NCI-H524 (cell line): Measurements from ENCODE around the gene SLC47A1.
A peak's percentile ranks its signal among the peaks of the same experiment; 100 is the strongest.
"Not testable (repeated sequence)": the region's sequence is repeated elsewhere in the genome, so short reads cannot be mapped to it uniquely, and the experiment has no call there.

Experiments used
- DNase-seq, 2 experiments: peaks; one replicate each; lab custom pipeline; 2025; lab: John Stamatoyannopoulos, UW

The SLC47A1 gene

DNA sequence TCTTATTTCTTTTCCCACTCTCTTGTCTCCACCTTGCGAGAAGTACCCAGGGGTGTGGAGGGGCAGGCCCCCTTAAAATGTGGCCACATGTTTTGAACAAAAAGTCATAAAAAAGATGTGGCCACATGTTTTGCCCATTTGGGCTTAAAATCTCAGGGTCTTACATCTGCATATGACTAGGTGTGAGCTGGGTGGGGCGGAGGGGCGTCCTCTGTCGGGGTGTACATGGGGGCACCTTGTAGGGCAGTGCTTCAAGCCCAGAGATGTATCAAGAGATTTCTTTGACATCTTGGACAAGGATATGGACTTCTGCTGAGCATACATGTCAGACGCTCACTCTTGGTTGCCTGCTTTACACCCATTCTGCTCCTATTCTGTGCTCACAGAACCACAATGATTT, 13.0 kb upstream of the SLC47A1 start:
- DNase-seq, result no peak

DNA sequence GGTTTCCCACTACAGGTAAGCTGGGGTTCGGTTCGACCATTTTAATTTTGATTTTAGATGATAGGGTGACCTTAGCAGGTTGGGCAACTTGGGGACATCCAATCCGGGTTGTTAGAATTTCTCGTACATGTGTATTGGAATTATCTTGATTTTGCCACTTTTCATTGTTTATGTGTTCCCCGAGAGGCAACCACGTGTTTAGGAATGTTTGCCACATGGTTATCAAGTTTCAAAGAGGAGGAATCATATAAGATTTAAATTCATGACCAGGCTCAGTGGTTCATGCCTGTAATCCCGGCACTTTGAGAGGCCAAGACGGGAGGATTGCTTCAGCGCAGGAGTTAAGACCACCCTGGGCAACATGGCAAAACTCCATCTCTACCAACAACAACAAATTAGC, 10.0 kb upstream of the SLC47A1 start:
- no peak for DNase-seq

DNA sequence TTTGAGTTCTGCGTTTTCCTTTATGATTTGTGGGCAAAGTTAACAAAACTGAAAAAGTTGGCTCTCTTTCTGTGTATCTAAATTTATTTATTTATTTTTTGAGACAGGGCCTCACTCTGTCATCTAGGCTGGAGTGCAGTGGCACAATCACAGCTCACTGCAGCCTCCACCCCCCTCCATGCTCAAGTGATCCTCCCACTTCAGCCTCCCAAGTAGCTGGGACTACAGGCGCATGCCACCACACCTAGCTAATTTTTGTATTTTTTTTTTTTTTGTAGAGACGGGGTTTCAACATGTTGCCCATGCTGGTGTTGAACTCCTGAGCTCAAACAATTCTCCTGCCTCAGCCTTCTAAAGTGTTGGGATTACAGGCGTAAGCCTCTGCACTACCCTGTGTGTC, 6.7 kb upstream of the SLC47A1 start:
- DNase-seq, result not testable (repeated sequence)

DNA sequence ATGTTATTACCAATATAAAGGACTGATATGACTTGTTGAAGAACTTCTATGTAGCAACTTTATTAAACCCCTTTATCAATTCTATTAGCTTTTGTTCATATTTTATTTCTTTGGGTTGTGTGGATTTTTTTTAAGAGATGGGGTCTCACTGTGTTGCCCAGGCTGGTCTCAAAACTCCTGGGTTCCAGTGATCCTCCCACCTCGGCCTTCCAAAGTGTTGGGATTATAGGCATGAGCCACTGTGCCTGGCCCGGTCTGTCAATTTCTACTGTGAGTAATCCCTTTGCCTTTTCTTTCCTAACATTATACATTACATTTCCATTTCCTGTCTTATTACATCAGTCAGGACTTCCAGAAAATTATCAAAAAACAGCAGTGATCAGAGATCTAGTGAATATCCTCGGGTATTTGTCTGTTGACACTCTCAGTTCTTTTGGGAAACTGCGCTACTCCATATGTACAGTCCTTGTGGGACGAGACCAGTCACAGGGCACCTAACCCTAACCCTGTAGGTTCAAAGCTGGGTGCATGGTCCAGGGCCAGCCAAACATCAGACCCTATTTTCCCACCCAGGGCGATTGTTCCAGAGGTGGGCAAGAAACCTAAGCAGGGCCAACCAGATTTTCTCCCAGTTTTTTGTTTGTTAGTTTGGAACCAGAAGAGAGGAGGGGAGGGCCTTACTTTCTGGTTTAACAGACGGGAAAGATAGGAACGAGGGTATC, 1.7 kb upstream of the SLC47A1 start:
- DNase-seq, result no peak

DNA sequence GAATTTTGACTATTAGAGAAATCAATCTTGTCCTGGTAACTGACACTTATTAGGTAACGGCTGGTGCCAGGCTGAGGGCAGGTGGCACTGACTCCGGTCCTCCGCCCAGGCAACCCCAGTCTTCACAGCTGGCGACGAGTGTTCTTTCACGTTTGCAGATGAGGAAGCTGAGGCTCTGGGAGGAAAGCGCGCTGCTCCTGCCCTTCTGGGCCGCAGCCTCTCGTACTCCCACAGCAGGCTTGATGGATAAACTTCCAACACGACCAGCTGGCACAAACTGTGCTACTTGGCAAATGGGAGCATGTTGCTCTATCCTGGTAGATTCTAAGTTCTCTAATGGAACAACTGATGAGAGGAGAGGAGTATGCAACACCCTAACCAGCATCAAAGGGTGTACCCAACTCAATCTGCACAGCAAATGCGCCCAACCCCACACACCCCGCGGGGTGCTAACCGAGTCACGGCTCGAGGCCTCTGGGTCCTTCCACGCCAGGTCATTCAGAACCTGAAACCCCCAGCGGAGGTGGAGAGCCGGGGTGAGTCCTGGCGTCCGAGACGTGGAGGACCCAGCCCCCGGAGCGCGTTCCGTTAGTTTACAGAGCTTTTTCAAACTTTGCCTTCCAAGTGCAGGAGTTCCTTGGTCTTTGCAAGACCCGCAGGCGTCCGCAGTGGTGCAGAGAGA, 477 bp upstream of the SLC47A1 start:
- DNase-seq, result peak in 1 of 2 experiments; percentile 15

DNA sequence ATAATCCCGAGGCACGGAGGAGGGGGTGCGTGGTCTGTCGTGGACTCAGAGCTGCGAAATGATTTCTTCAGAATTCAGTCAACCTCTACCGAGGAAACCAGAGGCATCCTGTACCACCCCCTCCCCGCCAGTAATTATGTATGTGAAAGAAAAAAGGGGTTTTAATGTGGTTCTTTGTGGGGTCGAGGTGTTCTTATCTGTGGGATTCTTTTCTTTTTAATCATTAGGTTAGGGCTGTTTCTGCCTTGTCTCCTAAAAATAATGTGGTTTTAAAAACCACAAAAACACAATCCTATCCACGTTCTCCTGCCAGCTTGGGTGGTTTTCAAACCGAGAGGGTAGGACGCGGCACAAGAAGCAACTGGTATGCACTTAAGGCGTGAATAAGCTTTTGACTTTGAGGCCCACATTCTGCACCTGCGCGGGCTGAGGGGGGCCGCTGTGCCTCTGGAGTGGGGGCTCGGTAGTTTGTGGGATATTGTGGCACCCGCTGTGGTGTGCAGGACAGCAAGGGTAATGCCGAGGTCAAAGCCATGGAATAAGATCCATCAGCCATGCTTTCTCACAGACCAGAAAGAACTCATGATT, 1.0 kb downstream of the SLC47A1 start:
- DNase-seq, result no peak

DNA sequence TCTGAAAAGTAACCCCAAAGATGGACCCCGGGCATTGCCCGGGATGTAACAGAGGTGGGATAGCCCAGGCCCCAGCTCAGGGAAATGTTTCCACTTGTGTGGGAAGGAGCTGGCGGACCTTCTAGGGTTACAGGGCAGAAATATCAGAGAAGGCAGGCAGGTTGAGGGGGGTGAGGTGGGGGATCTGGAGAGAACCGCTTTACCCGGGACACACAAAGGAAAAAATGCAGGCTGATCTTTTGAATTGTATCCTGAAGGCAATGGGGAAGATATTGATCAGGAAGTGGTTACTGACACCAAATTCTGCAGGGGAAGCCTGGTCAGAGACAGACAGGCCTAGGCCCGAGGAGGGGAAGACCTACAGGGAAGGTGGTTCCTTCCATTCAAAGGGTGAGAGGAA, 3.5 kb downstream of the SLC47A1 start:
- DNase-seq, result no peak

DNA sequence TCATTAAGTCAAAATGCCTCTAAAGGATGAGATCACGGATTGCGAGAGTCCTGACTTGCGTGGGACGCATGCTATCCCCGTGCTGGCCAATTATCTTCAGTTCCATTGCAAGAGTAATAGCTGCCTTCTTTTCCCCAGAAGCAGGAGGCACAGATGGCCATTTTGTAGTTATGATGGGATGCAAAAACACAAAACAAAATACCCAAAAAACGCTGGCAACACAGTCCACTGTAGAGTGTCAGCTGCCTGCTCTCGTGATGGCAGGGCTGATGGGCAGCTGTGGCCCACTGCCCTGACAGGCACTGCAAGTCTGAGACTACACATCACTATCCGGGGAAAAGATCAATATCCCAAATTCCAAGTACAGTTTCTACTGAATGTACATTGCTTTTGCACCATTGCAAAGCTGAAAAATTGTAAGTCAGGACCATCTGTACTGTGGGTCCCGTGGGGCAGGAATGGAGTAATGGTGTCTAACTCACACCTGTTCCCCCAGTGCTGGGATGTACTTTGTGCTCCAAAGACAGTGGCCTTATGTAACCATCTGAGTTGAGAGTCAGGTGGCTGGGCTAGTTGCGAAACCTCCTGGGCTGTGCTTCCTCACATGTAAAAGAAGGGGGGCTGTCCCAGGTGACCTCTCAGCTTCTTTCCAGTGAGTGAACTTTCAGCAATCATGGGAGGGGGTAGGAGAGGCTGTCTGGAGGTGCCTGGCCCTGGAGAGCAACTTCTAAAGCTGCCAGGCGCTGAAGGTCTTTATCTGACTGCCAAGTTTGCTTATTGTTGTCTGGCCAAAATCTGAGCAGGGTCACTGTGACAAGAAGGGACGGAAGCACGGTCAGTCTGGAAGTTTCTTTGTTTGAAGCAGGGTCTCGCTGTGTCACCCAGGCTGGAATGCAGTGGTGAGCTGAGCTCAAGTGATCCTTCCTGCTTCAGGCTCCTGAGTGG, 4.7 kb downstream of the SLC47A1 start:
- peak; percentile 54 to 83 for DNase-seq

DNA sequence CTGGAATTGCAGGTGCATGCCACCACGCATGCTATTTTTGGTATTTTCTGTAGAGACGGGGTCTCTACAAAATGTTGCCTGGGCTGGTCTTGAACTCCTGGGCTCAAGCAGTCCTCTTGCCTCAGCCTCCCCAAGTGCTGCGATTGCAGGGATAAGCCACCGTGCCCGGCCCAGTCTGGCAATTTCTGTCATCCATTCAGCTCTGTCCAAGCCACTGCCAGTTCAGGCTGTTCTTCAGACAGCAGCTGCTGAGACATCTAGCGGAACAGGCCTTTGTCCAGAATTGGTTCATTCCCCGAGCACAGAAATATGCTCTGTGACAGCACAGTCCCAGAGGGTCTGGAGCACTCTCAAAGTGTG, 5.4 kb downstream of the SLC47A1 start:
- no peak for DNase-seq

DNA sequence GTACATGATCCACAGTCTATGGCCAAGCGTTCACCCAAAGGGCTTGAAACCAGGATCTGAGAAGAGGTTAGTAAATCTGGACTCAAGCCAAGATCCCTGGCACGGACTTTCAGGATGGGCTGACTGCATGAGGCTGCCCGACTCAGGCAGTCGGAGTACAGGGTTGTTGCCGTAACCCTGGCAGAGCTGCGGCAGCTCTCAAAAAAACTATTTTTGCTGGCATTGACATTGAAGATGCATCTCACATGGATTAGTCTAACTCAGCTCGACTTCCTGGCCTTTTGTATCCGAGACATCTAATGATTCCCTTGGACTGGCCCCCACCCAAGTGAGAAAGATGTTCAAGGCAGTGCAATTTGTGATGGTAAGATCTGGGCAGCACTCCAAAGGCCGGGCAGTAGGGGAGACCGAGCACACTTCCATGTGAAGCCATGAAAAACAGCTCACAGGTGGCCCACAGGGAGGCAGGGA, 6.2 kb downstream of the SLC47A1 start:
- DNase-seq, result no peak

DNA sequence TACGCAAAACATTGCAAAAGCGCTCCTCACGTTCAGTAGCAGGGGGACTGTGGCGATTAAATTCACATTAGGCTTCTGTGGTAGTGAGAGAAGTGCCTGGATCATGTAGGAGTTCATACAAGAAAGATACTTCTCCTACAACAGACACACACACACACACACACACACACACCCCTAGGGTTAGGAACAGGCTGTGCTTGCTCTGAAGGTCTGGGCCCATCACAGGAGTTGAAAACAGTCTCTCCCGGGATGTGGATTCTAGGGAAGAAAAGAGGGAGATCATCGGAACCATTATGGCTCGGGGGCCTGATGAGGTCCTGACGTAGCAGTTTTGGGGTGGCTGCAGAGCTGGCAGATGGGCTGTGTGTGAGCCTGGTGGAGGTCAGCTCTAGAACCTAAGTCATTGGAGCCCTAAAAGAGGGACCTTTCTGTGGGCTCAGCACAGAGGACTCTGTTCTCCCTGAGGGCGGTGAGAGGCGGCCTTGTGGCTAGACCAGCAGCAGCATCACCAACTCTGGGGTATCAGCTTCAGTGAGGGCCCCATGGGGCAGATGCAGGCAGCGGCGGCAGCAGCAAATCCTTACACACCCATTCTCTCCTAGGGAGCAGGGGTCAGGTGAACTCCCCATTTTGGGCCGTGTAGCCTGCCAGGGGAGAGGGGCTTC, 7.2 kb downstream of the SLC47A1 start:
- no peak for DNase-seq

DNA sequence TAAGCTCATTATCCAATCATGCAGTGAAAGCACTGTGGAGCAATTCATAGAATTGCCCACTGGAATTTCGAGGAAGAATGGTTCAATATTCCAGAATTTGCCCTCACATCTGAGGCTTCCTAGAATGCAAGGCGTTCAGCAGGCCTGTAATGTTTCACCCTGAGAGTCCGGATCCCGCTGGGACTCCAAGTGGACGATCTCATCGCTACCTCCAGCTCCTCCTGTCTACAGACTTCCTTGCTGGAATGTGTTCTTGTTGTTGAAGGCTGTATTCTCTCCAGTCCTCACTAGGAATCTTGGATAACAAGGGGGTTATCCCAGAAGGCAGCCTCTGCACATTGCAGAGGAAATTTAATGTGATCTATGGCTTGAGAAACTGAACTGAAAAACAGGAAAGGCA, 7.8 kb downstream of the SLC47A1 start:
- DNase-seq, result no peak

DNA sequence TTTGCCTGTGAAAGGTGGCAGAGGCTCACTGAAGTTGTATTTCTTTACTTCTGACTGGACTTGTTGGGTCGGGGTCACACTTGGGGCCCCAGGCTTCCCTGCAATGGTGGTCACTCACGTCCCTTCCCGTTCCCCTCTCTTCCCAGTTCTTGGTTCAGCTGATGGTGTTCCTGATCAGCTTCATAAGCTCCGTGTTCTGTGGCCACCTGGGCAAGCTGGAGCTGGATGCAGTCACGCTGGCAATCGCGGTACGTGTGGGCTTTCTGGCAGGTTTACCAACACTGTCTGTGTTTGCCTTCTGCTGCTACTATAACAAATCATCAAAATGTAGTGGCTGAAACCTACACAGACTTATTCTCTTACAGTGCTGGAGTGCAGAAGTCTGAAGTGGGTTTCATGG, 8.6 kb downstream of the SLC47A1 start:
- no peak for DNase-seq

DNA sequence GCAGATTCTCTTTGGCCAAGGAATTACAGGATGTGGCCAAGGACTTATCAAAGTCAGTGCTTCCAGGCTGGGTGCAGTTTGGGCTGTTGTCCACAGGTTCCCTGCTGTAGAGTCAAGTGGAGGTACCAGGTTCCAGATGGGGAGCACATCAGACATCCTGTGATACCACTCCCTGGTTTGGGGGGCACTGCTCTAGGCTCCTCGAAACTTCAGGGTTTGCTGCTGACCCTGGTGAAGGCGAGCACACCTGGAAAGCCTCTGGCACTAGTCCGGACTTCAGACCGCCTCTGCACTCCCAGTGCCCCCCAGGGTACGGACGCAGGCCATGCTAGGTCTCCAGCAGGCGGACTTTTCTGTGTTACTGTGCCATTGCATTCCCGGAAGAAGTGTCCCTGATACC, 10.7 kb downstream of the SLC47A1 start:
- no peak for DNase-seq

DNA sequence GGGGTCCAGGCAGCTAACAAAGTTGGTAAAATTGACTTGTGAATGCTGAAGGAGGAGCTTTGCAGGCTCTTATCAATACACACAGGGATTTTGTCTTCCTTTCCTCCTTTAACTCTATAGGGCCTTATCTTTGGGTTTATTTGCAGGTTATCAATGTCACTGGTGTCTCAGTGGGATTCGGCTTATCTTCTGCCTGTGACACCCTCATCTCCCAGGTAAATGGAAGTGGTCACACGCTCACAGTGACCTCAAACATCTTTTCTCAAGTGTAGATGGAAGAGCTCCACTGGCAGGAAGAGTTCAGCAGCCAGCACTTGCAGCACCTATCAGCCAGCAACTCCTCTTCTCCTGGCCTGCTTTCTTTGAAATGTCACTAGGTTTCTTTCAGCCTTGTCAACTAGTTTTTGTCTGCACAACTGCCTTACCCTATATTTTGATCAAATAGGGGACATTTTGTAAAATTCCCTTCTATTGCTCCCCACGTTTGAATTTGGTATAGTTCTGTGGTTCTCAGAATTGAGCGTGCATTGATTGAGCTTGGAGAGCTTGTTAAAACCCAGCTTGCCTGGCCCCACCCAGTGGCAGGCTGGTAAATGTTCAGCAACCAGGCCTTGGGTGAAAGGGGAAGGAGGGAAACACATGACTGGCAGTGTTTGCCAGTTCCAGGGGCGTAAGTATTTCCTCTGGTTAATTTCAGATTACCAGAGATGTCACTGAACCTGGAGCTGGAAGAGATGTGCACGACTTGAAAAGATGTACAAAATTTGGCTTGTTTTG, 12.8 kb downstream of the SLC47A1 start:
- peak in 1 of 2 experiments; percentile 9 for DNase-seq

DNA sequence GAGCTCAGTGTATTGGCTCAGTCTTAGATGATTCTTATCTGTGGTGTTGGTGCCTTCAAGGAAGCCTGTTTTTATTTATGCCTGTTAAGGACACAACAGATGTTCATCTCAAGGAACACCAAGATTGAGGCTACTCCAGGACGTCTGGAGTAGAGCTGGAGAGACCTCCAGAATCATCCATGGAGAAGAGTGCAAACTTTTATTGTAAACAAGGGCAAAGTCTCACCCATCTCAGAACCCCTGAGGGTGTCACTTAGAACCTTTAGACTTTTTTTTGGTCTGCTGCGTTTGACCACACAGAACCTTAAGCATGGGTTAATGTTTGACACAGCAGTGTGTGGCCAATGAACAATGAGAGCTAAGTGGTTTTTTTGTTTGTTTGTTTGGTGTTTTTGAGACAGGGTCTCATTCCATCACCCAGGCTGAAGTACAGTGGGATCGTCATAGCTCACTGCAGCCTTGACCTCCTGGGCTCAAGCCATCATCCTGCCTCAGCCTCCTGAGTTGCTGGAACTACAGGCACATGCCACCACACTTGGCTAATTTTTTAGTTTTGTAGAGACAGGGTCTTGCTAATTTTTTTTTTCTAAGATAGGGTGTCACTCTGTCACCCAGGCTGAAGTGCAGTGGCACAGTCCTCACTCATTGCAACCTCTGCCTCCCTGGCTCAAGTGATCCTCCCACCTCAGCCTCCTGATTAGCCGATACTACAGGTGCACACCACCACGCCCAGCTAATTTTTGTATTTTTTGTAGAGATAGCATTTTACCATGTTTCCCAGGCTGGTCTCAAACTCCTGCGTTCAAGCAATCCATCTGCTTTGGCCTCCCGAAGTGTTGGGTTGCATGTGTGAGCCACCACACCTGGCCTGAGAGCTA, 16.3 kb downstream of the SLC47A1 start:
- DNase-seq, result no peak

DNA sequence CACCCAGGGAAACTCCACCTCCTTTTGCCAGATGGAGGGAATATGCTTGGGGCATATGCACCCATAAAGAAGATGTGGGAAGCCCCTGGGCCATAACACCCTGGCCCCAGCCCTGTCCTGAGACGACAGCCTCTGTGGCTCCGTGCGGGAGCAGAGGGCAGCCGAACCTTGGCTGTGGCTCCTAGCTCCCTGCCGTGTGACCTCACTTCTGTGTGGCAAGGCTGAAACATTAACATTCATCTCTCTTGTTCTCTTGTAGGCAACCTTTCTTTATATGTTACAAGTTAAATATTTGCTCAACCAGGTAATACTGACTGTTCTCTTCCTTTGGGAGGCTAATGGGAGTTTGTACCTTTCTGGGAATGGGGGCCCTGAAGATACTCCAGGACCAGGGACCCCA, 17.5 kb downstream of the SLC47A1 start:
- no peak for DNase-seq

DNA sequence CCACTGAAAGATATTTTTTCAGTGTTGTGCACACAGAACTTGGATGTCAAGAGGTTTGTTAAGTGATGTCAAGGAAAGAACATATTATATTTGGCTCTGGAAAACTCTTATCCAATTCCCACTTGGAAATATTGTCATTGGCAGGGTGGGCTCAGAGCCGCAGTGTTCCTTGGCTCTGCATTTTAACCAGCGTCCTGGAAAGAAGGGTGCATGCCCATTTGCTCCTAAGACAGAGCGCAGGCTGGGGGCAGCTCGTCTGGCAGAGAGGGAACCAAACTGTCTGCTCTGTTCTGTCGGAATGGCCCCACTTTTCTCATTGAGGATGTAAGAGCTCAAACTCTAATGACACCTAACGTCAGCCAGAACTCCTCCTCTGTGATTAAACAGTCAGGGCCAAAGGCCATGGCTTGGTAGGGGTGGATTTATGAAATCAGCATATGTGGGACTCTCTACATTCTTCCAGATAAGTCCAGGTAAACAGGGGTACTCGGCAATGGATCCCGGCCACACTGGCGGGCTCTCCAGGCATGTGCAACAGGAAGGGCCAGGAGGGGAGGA, 18.0 kb downstream of the SLC47A1 start:
- DNase-seq, result no peak

DNA sequence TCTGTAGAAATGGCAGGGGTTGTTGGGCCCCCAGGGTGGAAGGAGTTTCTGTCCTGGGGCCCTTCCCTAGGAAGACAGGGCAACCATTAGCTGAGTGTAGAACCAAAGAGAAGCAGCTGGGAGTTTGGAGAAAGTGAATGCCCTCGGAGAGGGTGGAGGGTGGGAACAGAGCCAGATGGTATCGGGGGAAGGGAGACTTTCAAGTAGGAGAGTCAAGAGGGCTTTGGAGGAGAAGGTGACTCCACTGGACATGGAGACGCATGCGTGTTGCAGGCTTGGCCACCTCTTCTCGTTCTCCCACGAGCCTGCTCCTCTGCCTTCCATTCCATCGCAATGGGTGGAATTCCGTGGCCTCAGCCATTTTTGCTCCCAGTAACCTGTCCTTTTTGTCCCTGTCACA, 19.4 kb downstream of the SLC47A1 start:
- peak; percentile 92 to 98 for DNase-seq

DNA sequence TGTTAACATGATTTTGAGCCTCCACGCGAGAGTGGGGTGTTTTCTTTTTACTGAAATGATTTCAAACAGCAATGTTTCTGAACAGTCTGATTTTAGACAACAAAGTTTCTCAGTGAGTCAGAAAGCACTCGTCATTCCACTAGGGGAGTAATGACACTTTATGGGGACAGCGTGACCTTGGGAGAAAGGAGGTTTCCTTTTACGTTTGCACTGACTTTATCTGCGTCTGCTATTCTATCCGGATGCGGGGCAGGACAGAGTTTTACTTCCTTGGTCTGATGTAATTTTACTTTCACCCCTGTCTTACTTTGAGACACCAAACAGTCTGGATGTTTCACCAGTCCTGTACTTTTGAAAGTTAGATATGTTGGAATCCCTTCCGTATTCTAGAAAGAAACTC, 20.7 kb downstream of the SLC47A1 start:
- no peak for DNase-seq
